Spleen (tissue), 11 donors: Measurements from ENCODE around the gene VSTM1. TPM values are rescaled to one million over a fixed set of nuclear protein-coding genes. Genes with fewer than 3 reads are reported as not detected.

Experiments used
- DNase-seq: peaks from one replicate; pipeline ENCODE4 v3.0.0-alpha.2; 2020
- H3K27ac ChIP-seq, 8 donors: fragments of 200-600 bp; sonication (generic) in 7 of 8; 1 replicate in 4 of 8; 2 replicates in 4 of 8; pipeline versions ENCODE4 v1.5.0 to v1.8.0; 2016 to 2021; ENCODE audit warnings: inconsistent platforms in 4 of 8, mild to moderate bottlenecking in 4 of 8, moderate library complexity in 1 of 8
- H3K27me3 ChIP-seq, 7 donors: fragments of 200-600 bp; sonication (generic) in 6 of 7; replicated peaks in 1 of 7; 1 replicate in 4 of 7; 2 replicates in 3 of 7; pipeline versions ENCODE4 v1.5.0 to v1.8.0; 2016 to 2021; ENCODE audit warnings: inconsistent platforms in 3 of 7, mild to moderate bottlenecking in 1 of 7
- H3K36me3 ChIP-seq, 6 donors: fragments of 200-600 bp; sonication (generic) in 5 of 6; 1 replicate in 4 of 6; 2 replicates in 2 of 6; pipeline versions ENCODE4 v1.5.0 to v1.8.0; 2016 to 2021; ENCODE audit warnings: inconsistent platforms in 2 of 6
- H3K4me1 ChIP-seq, 6 donors: fragments of 200-600 bp; sonication (generic) in 5 of 6; 1 replicate in 3 of 6; 2 replicates in 3 of 6; pipeline versions ENCODE4 v1.5.0 to v1.8.0; 2016 to 2021; ENCODE audit warnings: inconsistent platforms in 3 of 6
- H3K4me3 ChIP-seq, 8 donors: fragments of 200-600 bp; sonication (generic) in 7 of 8; 1 replicate in 4 of 8; 2 replicates in 4 of 8; pipeline versions ENCODE4 v1.5.0 to v1.8.0; 2016 to 2021; ENCODE audit warnings: inconsistent platforms in 4 of 8, mild to moderate bottlenecking in 4 of 8, moderate library complexity in 2 of 8
- H3K9me3 ChIP-seq, 8 donors: fragments of 200-600 bp; sonication (generic) in 7 of 8; 1 replicate in 4 of 8; 2 replicates in 4 of 8; pipeline versions ENCODE4 v1.5.0 to v1.8.0; 2016 to 2021; ENCODE audit warnings: inconsistent platforms in 4 of 8
- CTCF ChIP-seq, 11 experiments: fragments of 200-600 bp in 7 of 11; fragments of 450-650 bp in 4 of 11; sonication (generic) in 4 of 11; IDR thresholded peaks in 8 of 11; conservative IDR thresholded peaks in 3 of 11; 1 replicate in 7 of 11; 2 replicates in 4 of 11; pipeline versions ENCODE4 v1.4.0 to v1.8.0; 2016 to 2021; ENCODE audit warnings: antibody characterized with exemption in 11 of 11, inconsistent platforms in 4 of 11, mild to moderate bottlenecking in 1 of 11
- POLR2A ChIP-seq, 3 donors: fragments of 450-650 bp; IDR thresholded peaks; one replicate each; pipeline ENCODE4 v1.5.1; 2017; ENCODE audit warnings: antibody characterized with exemption in 3 of 3, mild to moderate bottlenecking in 1 of 3
- POLR2AphosphoS5 ChIP-seq, 3 donors: sonication (generic); formaldehyde crosslinking; IDR thresholded peaks; one replicate each; pipeline ENCODE4 v1.5.1; 2017; ENCODE audit warnings: antibody characterized with exemption in 3 of 3
- WGBS, 5 donors: extraction: QIAGEN DNeasy Blood & Tissue Kit in 3 of 5; methylation state at CpG; one replicate each; pipeline versions ENCODE4 v1.1.5 to v1.1.7; 2013 to 2018; 5-methylcytosine and 5-hydroxymethylcytosine counted together
- intact Hi-C: fragments of 100-400 bp; cut with DNase I; formaldehyde crosslinking; loops from one replicate; pipeline ENCODE4 v1.15.0; 2023; ENCODE audit warnings: low total_unique reads
- polyA plus RNA-seq, 3 donors: library from polyadenylated mRNA; stranded (reverse); fragments of 200-250 nt; gene quantifications; one replicate each; pipeline ENCODE4 v1.2.1, GENCODE V29; 2013
- total RNA-seq, 7 donors: library from RNA; depleted of rRNA in 3 of 7; stranded (reverse); fragments of >200 nt in 3 of 7; fragmentation: NEBNext Ultra II Directional in 4 of 7; extraction: Animal tissue kit (Norgen Biotek cat#: 25700) in 4 of 7; gene quantifications; one replicate each; pipeline versions ENCODE4 v1.1.0 to v1.2.1, GENCODE V29; 2016 to 2021
- donor health status: healthy with polysubstance abuse.
- donor health status: DM: no; HTN: no; CAD: no; lungs with moderate emphysema.
- donor health status: DM: no; HTN: no; CAD: no.
- donor health status: Bipolar disorder and iron deficiency.
- donor health status: healthy.
- donor health status: DM: no; HTN: no; CAD: no.
- donor health status: DM: yes; HTN: yes; CAD: no.

Gene VSTM1
- total and polyA plus RNA-seq, 10 donors, result 0.32 to 13.3 (median 5.3) TPM; not detected in 1

DNA sequence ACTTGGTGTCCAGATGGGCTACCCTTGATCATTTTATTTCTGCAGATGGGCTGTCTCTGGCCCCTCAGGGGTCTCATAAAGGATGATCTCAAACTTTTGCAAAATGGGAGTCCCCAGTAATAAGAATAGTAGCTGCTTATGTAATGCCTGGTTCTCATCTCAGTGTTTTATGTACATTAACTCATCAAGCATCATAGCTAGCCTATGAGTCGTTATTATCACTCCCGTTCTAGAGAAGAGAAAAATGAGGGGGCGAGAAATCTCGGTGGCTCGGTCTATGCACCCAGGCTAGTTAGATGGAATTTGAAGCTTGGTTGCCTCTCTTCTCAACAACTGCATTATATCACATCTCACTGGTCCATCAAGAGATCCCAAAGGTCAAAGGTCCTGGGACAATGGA lies 68.9 kb downstream of the VSTM1 start:
- no peaks in the 10 kb centered on the region for H3K9me3 ChIP-seq
- H3K36me3 ChIP-seq, result no peaks in the 10 kb centered on the region
- 82 to 90% (median 86%) methylated on average over 5 of the region's 5 CpGs for WGBS, 5 donors
- H3K4me3 ChIP-seq, result no peak overlapping the region
- H3K27me3 ChIP-seq, result peaks cover 0 to 91% (median 24%) of the 10 kb centered on the region in 7 donors
- H3K27ac ChIP-seq, result no peak overlapping the region
- intact Hi-C loops, result no loop called here
- DNase-seq, result no peak
- peaks cover 0 to 15% (median 7%) of the 10 kb centered on the region in 6 donors for H3K4me1 ChIP-seq
- TF ChIP-seq POLR2A (IDR thresholded peaks at IDR 0.05), result no peak
- no peak for TF ChIP-seq CTCF (IDR thresholded peaks at IDR 0.05 in 8 of 11, conservative IDR thresholded peaks at IDR 0.05 in 3 of 11)
- TF ChIP-seq POLR2AphosphoS5 (IDR thresholded peaks at IDR 0.05), result no peak

DNA sequence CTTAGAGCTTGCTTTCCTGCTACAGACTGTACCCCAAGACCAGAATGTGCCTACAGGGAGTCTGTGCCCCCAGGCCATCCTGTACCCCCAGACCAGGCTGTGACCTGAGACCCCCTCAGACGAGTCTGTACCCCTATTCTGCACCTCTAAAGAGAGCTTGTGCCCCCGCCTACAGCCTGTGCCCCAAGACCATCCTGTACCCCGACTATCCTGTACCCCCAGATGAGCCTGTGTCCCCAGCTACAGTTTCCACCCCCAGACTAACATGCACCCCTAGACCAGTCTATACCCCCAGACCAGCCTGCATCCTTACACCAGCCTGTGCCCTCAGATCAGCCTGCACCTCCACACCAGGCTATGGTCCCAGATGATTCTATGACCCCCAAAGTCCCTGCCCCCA lies 70.2 kb downstream of the VSTM1 start:
- Histone ChIP-seq H3K4me1 (peaks cover 0 to 15% (median 7%) of the 10 kb centered on the region in 6 donors), H3K9me3 (no peaks in the 10 kb centered on the region), H3K36me3 (no peaks in the 10 kb centered on the region), H3K4me3 (no peak overlapping the region), H3K27me3 (peaks cover 0 to 84% (median 24%) of the 10 kb centered on the region in 7 donors), H3K27ac (no peak overlapping the region)
- no peak for DNase-seq
- WGBS, 5 donors, result 67 to 88% (median 73%) methylated on average over 3 of the region's 3 CpGs
- TF ChIP-seq CTCF (IDR thresholded peaks at IDR 0.05 in 8 of 11, conservative IDR thresholded peaks at IDR 0.05 in 3 of 11) (no peak), POLR2A (IDR thresholded peaks at IDR 0.05) (no peak), POLR2AphosphoS5 (IDR thresholded peaks at IDR 0.05) (no peak)
- intact Hi-C loops, result no loop called here

GRCh38 chr19:53992815-53993214 lies 70.9 kb downstream of the VSTM1 start:
- H3K27me3 ChIP-seq, result peaks cover 0 to 83% (median 24%) of the 10 kb centered on the region in 7 donors

GRCh38 chr19:53992211-53992610 lies 71.5 kb downstream of the VSTM1 start:
- intact Hi-C loops, result no loop called here
- 74 to 81% (median 75%) methylated on average over 9 of the region's 9 CpGs for WGBS, 5 donors
- DNase-seq, result no peak

More at GRCh38 chr19:53992815-53993214, 70.9 kb downstream of the VSTM1 start:
- TF ChIP-seq POLR2AphosphoS5 (IDR thresholded peaks at IDR 0.05) (no peak), POLR2A (IDR thresholded peaks at IDR 0.05) (no peak), CTCF (IDR thresholded peaks at IDR 0.05 in 8 of 11, conservative IDR thresholded peaks at IDR 0.05 in 3 of 11) (no peak)
- intact Hi-C loops, result no loop called here
- Histone ChIP-seq H3K27ac (no peak overlapping the region), H3K4me1 (peaks cover 0 to 15% (median 7%) of the 10 kb centered on the region in 6 donors), H3K36me3 (no peaks in the 10 kb centered on the region), H3K9me3 (no peaks in the 10 kb centered on the region), H3K4me3 (no peak overlapping the region)
- 14 to 40% (median 24%) methylated on average over 21 to 43 of the region's 43 CpGs for WGBS, 5 donors
- DNase-seq, result no peak

More at GRCh38 chr19:53992211-53992610, 71.5 kb downstream of the VSTM1 start:
- H3K36me3 ChIP-seq, result no peaks in the 10 kb centered on the region
- H3K9me3 ChIP-seq, result no peaks in the 10 kb centered on the region
- H3K4me3 ChIP-seq, result no peak overlapping the region
- peaks cover 0 to 86% (median 24%) of the 10 kb centered on the region in 7 donors for H3K27me3 ChIP-seq
- TF ChIP-seq POLR2AphosphoS5 (IDR thresholded peaks at IDR 0.05) (no peak), POLR2A (IDR thresholded peaks at IDR 0.05) (no peak), CTCF (IDR thresholded peaks at IDR 0.05 in 8 of 11, conservative IDR thresholded peaks at IDR 0.05 in 3 of 11) (no peak)
- H3K27ac ChIP-seq, result no peak overlapping the region
- peaks cover 0 to 15% (median 7%) of the 10 kb centered on the region in 6 donors for H3K4me1 ChIP-seq
